Measurements from ENCODE around the gene CSRP3.

DNA sequence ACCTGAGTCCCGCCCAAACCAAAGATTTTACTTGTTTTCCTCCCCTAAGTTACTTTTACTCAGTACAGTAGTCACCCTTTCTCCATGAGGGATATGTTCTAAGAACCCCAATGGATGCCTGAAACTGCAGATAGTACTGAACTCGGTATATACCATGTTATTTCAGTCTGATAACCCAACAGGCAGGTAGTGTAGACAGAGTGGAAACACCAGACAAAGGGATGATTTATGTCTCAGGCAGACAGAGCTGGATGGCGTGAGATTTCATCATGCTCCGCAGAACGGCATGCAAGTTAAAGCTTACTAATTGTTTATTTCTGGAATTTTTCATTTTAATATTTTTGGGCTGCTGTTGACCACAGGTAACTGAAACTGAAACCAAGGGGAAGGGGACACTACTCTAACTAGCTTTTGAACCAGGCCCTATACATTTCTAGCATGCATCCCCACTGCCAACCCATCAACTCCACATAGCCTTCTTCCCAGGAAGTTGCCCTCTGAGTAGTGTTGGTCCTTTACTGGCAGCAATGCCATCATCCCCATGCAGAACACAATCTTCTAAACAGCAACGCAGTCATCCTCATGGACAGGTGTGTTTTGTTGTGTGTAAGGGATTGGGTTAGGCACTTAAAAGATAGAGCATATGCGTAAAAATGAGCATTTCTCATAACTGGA, 27.7 kb downstream of the CSRP3 start:
- TF ChIP-seq, protein P1, sequence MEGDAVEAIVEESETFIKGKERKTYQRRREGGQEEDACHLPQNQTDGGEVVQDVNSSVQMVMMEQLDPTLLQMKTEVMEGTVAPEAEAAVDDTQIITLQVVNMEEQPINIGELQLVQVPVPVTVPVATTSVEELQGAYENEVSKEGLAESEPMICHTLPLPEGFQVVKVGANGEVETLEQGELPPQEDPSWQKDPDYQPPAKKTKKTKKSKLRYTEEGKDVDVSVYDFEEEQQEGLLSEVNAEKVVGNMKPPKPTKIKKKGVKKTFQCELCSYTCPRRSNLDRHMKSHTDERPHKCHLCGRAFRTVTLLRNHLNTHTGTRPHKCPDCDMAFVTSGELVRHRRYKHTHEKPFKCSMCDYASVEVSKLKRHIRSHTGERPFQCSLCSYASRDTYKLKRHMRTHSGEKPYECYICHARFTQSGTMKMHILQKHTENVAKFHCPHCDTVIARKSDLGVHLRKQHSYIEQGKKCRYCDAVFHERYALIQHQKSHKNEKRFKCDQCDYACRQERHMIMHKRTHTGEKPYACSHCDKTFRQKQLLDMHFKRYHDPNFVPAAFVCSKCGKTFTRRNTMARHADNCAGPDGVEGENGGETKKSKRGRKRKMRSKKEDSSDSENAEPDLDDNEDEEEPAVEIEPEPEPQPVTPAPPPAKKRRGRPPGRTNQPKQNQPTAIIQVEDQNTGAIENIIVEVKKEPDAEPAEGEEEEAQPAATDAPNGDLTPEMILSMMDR (IDR thresholded peaks at IDR 0.05): no peak
- TF ChIP-seq EP300 (IDR thresholded peaks at IDR 0.05) (no peak), POLR2AphosphoS5 (IDR thresholded peaks at IDR 0.05) (no peak), POLR2A (IDR thresholded peaks at IDR 0.05) (no peak)

All from stomach (tissue), 4 donors.